Urothelium cell line (cell line): Measurements from ENCODE around the gene MYOG.

Source experiments
- DNase-seq: peaks from one replicate; pipeline ENCODE4 v3.0.0; 2011; ENCODE audit warnings: low spot score, mixed read lengths
- FAIRE-seq: peaks from 2 replicates; lab custom pipeline; 2011; peaks lifted over from hg19 to GRCh38; lab: Jason Lieb, UNC

The MYOG gene

DNA sequence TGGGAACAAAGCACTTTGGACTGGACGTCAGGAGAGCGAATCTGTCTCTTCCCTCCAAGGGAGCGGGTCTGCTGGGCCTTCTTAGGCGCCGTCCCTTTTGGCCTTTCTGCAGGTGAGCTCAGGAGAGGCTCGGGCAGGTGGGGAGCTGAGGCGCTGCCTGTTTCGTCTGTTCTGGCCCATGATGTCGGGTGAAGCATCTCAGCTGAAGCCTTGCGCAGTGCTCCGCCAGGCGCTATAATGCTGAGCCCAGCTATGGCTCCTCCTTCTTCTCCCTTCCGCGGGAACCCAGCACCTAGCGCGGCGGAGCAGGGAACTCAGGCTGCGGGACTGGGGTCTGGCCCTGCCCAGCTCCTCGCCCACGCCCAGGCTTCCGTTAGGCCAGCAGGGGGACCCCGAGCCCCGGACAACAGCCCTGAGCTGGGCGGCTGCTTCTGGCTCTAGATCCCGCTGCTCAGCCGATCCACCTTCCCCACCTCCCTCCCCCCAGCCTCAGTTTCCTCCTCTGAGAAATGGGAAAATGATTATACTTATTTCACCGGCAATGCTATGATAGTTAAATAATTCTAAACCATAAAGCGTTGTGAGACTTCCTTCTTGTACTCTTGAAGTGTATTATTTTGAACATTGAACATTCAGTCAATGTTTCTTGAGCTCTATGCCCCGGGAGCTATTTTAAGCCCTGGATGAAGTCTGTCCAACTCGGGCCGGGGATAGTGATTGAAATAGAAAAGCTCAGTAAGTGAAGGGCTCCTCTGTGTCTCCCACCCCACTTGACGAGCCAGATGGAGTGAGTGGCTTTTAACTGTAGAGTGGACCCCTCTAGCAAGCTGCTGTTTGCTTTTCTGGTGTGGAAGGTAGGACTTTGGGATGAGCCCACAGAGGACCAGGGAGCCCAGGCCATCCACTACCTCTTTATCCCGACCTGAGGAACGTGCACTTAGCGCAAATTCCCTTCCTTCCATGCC lies 32.1 kb upstream of the MYOG start:
- FAIRE-seq, result no peak
- DNase-seq, result peak; percentile 91

DNA sequence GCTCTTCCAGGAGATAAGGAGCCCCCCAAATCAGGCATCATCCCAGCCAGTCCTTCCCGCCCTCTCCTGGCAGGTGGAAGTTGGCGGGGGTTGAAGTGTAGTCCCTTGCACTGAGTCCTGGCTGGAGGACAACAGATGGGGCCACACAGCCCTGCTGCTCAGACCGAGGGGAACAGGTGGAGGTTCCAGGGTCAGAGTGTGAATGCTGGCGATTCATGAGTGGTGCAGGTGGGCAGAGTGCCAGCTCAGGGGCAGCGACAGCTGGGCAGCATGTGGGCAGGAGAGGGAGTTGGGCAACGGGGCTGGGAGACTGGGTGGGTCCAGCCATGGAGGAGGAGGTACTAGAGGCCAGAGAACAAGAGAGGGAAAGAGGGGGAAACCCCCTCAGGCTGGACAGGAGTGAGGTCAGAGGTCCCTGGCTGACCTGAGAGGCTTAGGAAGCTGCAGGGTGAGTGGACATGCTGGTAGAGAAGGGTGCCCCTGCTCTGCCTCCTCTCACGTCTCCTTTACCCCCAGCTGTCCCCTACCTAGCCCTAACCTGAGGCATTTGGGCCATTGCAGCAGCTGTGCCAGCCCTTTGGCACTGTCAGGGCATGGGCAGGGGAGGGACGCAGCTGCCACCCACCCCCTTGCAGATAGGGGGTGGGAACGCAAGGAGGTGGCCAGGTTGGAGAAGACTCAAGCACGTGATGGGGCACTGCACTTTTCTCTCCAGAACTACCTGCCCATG lies 30.4 kb upstream of the MYOG start:
- no peak for FAIRE-seq
- no peak for DNase-seq

DNA sequence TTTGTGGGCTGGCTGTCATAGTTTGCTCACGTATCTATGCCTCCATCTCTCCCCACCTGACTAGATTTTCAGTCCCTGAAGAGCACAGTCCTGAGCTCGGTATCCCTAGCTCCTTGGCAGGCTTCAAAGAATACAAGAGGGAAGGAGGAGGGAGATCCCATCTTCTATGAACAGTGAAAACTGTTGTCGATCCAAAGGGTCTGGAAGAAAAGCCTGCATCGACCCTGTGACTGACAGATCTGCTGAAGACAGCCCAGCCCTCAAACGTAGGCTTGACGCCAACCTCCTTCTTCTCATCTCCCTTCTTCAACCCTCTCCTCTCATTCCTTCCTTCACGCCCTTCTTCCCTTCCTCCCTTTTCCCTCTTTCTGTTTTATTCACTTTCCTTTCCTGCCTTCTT lies 28.4 kb upstream of the MYOG start:
- DNase-seq (no peak), FAIRE-seq (no peak)

DNA sequence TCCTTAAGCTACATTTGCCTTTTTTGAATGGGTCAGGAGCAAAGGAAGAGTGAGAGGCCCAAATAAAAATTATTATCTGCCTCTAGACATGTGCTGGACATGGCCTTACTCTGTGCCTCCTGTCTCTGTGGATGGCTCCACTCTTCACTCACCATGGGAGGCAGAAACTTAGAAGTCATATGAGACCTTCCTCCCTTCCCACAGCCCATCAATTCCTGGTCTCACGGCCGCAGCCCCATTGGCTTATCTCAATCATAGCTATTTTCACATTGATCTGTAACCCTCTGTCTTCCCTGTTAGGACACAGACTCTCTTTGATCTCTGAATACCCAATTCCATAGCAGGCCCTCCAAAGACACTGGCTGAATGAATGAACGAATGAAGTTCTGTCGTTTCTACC lies 27.5 kb upstream of the MYOG start:
- DNase-seq (no peak), FAIRE-seq (no peak)

DNA sequence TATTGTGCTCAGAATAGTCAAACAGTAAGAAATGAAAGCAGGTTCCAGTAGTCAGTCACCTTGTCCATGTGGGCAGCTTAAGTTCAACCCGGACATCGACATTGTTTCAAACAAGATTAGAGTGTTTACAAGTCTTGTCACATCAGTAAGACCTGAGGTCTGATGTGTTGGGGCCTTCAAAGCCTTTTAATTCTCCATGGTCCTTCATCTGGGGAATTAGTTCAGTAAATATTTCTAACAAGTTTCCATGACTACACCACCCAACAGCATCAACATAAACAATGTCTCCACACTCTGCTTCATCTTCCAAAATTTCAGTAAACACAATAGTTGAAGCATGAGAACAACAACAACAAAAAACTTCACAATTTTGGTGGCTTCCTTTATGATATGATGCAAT lies 26.7 kb upstream of the MYOG start:
- no peak for DNase-seq
- FAIRE-seq, result no peak

DNA sequence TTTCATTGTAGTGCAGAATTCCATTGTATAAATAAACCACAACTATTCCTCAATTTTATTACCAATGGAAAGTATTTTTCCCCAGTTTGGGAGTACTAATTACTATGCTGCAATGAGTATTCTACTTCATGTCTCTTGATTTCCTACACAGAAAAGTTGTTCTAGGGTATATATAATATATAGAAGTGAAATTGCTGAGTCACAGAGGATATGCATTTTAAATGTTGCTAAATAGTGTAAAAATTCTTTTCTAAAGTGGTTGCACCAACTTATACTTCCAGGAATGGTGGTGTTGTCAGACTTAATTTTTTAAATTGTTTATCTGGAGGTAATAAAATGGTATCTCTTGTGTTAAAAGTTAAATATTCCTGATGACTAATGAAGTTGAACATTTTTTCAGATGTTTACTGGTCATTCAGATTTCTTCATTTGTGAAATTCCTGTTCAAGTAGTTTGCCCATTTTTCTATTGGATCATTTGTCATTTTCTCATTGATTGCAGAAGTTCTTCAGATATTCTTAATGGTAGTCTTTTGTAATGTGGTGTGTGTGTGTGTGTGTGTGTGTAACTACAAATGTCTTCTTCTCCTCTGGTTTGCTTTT lies 19.1 kb upstream of the MYOG start:
- DNase-seq (no peak), FAIRE-seq (no peak)

DNA sequence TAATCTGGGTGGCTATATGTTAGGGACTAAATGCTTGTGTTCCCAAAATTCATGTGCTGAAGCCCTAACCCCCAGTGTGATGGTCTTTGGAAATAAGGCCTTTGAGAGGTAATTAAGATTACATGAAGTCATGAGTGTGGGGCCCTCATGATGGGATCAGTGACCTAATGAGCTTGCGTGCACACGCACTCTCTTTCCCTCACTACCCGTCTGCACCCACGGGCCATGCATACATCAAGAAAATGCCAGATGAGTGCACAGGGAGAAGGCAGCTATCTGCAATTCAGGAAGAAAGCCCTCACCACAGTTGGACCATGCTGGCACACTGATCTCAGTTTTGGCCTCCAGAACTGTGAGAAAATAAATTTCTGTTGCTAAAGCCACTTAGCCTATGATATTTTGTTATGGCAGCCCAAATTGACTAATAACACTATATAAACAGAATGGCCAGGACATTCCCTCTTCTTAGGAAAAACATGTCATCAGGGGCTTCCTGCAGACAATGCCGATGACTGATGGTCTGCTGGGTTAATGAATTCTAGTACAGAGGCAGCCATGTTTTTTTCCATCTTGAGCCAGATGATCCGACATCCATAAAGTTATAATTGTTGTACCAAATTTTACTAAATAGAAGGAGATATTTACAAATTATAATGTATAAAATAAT lies 18.1 kb upstream of the MYOG start:
- FAIRE-seq, result no peak
- no peak for DNase-seq

DNA sequence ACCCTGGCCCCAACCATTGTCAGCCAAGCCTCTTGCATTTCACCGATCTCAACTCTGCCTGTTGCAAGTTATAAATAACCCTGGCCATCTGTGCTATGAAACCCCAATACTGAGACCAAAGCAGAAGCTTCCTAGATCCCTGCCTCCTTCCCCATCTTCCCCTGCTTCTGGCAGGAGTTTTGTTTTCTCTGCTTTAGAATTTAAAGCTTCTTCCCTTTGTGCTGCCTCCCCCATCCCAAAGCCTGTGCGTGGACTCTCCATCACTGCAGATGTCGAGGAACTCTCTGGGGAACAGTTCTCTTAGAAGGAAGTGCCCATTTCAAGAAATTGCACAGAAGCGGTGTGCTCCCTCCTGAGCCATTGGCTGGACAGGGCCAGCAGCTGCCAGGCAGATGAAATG lies 17.4 kb upstream of the MYOG start:
- FAIRE-seq (no peak), DNase-seq (no peak)

DNA sequence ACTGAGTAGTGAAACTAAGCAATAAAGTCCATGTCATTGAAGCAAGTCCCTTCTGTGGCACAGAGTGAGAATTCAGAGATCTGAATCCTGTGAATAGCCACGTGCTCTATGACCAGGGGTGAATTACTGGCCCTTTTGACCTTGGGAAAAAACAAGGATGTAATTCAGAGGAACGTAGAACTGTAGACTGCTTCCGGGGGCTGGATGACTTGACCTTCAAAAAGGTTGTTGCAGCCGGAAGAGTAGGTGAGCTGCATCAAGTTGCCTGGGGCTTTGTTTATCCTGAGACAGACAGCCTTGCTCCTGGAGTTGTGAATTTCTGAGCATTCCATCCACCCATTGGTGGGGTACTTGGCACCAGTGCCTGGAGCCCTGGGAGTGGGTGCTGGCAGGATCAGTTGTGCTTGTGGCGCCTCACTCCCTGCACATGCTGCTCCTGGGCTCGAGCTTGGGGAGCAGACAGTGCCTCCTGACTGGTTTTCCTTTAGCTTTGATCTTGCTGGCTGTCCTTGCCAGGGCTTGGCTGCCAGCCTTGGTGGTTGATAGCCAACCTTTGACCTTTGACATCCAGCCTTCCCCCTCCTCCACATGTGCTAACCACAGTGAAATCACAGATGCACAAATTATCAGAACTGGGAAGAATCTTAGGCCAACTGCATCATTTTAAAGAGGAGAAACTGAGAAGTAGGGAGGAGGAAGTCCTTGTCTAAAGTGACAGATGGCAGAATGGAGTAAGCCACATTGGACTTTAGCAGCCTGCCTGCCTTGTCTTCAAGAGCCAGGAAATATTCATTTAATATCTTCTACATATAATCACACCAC lies 16.2 kb upstream of the MYOG start:
- no peak for DNase-seq

DNA sequence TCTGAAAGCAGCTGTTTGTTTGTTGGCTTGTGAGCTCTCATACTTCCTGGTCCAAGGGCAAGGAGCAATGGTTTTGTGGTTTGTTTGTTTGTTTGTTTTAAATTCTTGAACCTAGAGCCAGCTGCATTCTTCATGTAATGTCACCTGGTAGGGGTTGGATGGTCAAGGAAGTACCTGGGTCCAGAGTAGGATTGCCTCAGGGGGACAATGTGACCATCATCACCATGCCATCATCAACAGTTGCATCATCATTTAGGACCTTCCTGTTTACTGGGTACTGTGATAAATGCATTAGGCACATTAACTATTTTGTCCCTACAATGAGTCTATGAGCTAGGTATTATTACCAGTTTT lies 14.7 kb upstream of the MYOG start:
- DNase-seq (no peak), FAIRE-seq (no peak)

More for the DNA sequence above, 16.2 kb upstream of the MYOG start:
- FAIRE-seq, result no peak

DNA sequence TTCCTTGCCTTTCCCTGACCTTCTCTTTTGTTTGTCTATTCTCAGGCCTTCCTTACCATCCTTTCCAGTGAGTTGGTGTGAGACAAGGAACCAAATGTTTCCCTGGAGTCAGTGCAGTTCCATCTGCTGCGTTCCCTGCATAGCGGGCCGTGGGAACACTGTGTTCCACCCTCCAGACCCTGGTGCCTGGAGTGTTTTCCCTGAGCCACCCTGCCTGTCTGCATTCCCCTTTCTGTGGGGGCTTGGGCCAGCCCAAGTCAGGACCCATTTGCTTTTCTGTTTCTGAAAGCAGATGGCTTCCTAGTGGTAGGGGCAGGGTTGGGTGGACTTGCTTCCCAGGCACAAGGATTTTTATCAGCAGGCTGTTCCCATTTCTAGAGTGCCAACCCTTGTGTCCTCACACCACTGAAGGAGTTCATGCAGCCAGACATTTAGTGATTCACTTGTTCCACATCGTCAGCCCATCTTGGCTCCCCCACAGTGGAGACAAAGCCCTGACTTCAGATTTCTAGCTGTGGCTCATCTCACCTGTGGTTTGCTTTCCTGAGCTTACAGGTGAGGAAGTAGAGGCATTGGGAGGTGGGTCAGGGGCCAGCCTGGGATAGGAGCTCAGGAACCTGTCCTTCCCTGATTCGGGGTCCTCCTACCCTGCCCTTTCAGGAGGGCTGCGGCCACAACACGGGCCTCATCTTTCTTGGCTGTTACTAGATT lies 14.1 kb upstream of the MYOG start:
- DNase-seq (no peak), FAIRE-seq (no peak)

DNA sequence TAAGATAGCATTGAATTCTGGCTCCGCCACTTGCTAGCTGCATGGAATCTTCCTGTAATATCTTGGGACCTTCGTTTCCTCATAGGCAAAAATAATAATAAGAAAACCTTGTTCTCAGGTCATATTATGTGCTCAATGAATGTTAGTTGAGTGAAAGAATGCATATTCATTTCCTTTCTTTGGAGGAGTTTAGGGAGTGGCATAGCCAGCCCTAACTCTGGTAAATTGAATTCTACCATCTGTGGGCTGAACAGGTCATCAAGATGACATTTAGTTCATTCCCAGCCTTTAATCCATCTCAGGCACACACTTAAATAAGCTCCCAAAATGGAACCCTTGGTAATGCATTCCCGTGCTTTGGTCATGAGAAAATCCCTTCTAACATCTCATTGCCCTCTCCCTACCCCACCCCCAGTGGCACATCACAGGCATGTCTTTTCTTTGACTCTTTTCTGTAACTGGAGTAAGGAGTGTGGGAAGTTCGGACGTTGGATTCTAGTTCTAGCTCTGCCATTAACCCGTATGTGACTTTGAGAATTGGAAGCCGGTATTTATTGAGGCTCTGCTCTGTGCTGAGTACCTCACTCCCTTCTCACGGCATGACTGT lies 13.2 kb upstream of the MYOG start:
- no peak for FAIRE-seq
- DNase-seq, result no peak

DNA sequence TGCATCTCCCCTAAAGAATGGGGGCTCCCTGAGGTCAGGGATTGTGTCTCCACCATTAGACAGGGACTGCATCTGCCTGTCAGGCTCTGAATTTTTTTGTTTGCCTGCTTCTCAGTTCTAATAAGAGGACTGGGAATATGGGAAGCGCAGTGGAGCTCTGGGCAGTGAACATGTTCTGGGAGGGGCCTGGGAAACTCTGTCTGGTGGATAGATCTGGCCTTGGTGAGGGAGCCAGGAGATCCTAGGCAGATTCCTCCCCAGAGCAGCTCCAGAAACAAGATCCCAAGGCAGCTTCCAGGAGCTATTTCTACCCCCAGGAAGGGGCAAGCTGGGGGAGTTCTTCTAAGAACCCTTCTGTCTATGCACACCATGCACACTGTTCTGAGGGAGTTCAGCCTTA lies 12.6 kb upstream of the MYOG start:
- FAIRE-seq (no peak), DNase-seq (no peak)

DNA sequence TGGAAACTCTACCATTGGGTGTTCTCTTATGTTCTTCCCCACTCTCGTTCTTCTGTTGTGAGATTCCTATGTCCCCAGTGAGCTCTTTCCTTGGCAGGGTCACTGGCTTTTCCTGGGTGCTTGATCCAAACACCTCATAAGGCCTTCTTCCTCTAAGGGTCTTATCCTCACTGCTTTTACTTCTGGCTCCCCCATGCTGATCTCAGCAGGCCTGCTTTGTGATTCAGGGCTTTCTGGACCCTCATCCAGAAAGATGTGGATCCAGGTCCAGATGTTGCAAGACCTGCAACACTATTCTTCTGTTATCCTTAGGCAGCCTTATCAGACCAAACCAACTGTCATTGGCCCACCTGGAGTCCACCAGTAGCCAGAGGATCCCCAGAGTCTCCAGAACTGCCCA lies 11.2 kb upstream of the MYOG start:
- no peak for DNase-seq
- no peak for FAIRE-seq

DNA sequence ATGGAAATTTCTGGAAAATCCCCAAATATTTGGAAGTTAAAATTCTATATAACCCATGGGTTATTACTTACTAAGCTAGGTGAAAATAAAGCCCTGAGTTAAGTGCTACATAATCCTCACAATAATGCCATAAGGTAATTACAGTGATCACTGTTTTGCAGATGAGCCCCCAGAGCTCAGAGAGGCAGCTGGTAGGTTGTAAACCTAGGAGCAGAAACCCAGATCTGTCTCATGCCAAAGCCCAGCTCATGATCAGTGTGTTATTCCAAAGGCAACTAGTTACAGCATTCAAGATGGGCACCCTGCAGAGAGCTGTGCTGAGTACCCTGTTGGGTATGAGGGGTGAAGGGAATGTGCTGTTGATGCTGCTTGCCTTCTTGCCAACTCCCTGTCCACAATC lies 10.8 kb upstream of the MYOG start:
- no peak for FAIRE-seq

DNA sequence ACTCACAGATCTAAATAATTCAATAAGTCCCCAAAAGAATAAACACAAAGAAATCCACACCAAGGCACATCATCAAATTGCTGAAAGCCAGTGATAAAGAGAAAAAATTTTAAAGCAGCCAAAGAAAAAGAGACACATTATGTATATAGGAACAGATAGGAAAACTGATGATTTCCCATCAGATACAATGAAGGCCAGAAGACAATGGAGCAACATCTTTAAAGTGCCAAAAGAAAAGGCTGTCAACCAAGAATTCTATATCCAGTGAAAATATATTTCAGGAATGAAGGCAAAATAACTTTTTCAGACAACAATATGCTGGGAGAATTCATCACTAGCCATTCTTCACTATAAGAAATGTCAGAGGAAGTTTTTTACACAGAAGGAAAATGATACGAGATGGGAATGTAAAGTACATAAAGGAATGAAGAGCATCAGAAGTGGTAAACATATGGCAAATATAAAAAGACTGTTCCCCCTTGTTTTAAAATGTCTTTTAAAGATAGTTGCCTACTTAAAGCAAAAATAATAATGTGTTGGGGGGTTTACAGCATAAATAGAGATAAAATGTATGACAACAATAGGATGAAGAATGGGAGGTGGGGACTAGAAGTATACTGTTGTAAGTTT lies 9.4 kb upstream of the MYOG start:
- DNase-seq (no peak), FAIRE-seq (no peak)

More for the DNA sequence above, 10.8 kb upstream of the MYOG start:
- DNase-seq, result no peak

DNA sequence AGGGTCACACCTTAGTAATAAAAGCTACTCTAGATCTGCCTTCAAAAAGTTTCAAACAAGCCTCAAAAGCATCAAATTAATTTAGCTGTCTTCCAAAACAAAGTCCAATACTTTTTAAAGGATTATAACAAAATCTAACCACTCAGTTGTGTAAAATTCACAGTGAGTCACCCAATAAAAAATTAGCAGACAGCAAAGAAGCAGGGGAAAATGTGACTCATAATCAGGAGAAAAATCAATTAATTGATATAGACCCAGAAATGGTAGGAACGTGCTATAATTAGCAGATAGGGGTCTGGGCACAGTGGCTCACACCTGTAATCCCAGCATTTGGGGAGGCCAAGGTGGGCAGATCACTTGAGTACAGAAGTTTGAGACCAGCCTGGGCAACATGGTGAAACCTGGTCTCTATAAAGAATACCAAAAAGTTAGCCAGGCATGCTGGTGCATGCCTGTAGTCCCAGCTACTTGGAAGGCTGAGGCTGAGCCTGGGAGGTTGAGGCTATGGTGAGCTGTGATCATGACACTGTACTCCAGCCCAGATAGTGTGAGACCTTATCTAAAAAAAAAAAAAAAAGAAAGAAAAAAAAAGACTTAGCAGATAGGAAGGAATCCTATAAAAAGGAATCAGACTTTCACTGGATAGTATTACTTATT lies 8.1 kb upstream of the MYOG start:
- FAIRE-seq, result no peak
- DNase-seq, result no peak

DNA sequence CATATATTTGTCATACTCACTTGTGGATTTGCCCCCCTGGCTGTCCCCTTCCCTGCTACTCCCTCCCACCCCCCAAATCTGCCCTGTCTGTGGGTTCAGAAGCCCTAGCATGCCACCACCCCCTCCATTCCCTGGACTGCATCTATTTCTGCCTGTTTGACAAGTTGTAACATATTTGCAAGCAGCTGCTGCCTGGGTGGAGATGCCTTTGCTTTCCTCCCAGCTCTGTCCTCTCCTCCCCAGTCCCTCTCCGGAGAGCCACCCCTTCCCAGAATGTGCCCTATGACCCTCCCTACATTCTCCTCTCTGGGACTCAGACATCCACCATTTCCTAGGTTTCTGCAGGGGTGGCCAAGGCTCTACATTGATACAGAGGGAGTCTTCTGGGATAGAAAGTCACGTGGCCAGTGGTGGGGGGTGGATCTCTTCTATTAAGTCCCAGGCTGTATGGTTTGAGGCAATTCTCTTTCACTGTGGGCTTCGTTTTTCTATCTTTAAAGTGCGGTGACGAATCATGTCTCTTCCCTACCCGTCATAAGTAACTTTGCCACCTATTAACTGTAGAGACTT lies 6.0 kb upstream of the MYOG start:
- no peak for FAIRE-seq
- no peak for DNase-seq
